ENCODE data around the gene BABAM2. TPM values are rescaled to one million over a fixed set of nuclear protein-coding genes. Genes with fewer than 3 reads are reported as not detected.

Gene BABAM2
- total RNA-seq, 2 donors from 2014 or later, result 32.2 to 33.5 TPM

- no peaks in the 10 kb centered on the region for H3K36me3 ChIP-seq
These were observed 98.6 kb downstream of the BABAM2 start for GRCh38 chr2:27989149-27989548.

GRCh38 chr2:27990030-27990590 lies 99.6 kb downstream of the BABAM2 start:
- H3K27me3 ChIP-seq, result no peaks in the 10 kb centered on the region
- intact Hi-C loops (cut with DNase I), result no loop called here
- no peaks in the 10 kb centered on the region for H3K36me3 ChIP-seq
- H3K9me3 ChIP-seq, result no peaks in the 10 kb centered on the region
- H3K9ac ChIP-seq (ENCODE audit: low read depth in 2 of 2, low read length in 2 of 2), result no peak overlapping the region
- H3K4me3 ChIP-seq, result no peak overlapping the region
- no peaks in the 10 kb centered on the region for H3K4me1 ChIP-seq
- no peak for TF ChIP-seq CTCF (IDR thresholded peaks at IDR 0.05)
- no peak overlapping the region for H3K27ac ChIP-seq
- DNase-seq, result no peak

More at GRCh38 chr2:27989149-27989548, 98.6 kb downstream of the BABAM2 start:
- H3K27ac ChIP-seq, result no peak overlapping the region
- H3K9ac ChIP-seq (ENCODE audit: low read depth in 2 of 2, low read length in 2 of 2), result no peak overlapping the region
- no peaks in the 10 kb centered on the region for H3K4me1 ChIP-seq
- DNase-seq, result no peak
- no peaks in the 10 kb centered on the region for H3K9me3 ChIP-seq
- H3K27me3 ChIP-seq, result no peaks in the 10 kb centered on the region
- TF ChIP-seq CTCF (IDR thresholded peaks at IDR 0.05), result no peak
- H3K4me3 ChIP-seq, result no peak overlapping the region
- intact Hi-C loops (cut with DNase I), result no loop called here

GRCh38 chr2:27991146-27991545 lies 100.6 kb downstream of the BABAM2 start:
- Histone ChIP-seq H3K4me1 (no peaks in the 10 kb centered on the region), H3K9ac (ENCODE audit: low read depth in 2 of 2, low read length in 2 of 2) (no peak overlapping the region), H3K27ac (no peak overlapping the region), H3K4me3 (no peak overlapping the region), H3K36me3 (no peaks in the 10 kb centered on the region), H3K9me3 (no peaks in the 10 kb centered on the region), H3K27me3 (no peaks in the 10 kb centered on the region)
- intact Hi-C loops (cut with DNase I), result no loop called here
- DNase-seq, result no peak
- no peak for TF ChIP-seq CTCF (IDR thresholded peaks at IDR 0.05)

- H3K36me3 ChIP-seq, result no peaks in the 10 kb centered on the region
- H3K9ac ChIP-seq (ENCODE audit: low read depth in 2 of 2, low read length in 2 of 2), result no peak overlapping the region
- no peak for TF ChIP-seq CTCF (IDR thresholded peaks at IDR 0.05)
- H3K4me3 ChIP-seq, result no peak overlapping the region
- DNase-seq, result no peak
- H3K27me3 ChIP-seq, result no peaks in the 10 kb centered on the region
- no peak overlapping the region for H3K27ac ChIP-seq
- no peaks in the 10 kb centered on the region for H3K9me3 ChIP-seq
- intact Hi-C loops (cut with DNase I), result no loop called here
- H3K4me1 ChIP-seq, result no peaks in the 10 kb centered on the region
These were observed 102.4 kb downstream of the BABAM2 start for GRCh38 chr2:27992787-27993401.

- Histone ChIP-seq H3K4me1 (no peaks in the 10 kb centered on the region), H3K9me3 (no peaks in the 10 kb centered on the region), H3K9ac (ENCODE audit: low read depth in 2 of 2, low read length in 2 of 2) (no peak overlapping the region), H3K27ac (no peak overlapping the region), H3K4me3 (no peak overlapping the region), H3K36me3 (no peaks in the 10 kb centered on the region), H3K27me3 (no peaks in the 10 kb centered on the region)
- no peak for TF ChIP-seq CTCF (IDR thresholded peaks at IDR 0.05)
- no peak for DNase-seq
- intact Hi-C loops (cut with DNase I), result no loop called here
These were observed 102.9 kb downstream of the BABAM2 start for GRCh38 chr2:27993402-27993787.
